Left kidney (tissue), 2 donors: Measurements from ENCODE around the gene HNRNPLL. TPM values are rescaled to one million over a fixed set of nuclear protein-coding genes. Genes with fewer than 3 reads are reported as not detected.
"Not testable (repeated sequence)": the region's sequence is repeated elsewhere in the genome, so short reads cannot be mapped to it uniquely, and the experiment has no call there.

Source experiments
- DNase-seq: peaks from one replicate; pipeline ENCODE4 v3.0.0-alpha.2; 2013
- polyA plus RNA-seq: library from polyadenylated mRNA; unstranded; fragments of 120-200 nt; gene quantifications from one replicate; pipeline ENCODE4 v1.2.1, GENCODE V29; 2013; ENCODE audit not compliant: insufficient read length

The HNRNPLL gene
- polyA plus RNA-seq, 1 donor = 78.5 TPM

GRCh38 chr2:38554973-38555595, 47.6 kb downstream of the HNRNPLL start:
- no peak for DNase-seq

GRCh38 chr2:38553554-38553953, 49.2 kb downstream of the HNRNPLL start:
- no peak for DNase-seq

- no peak for DNase-seq
Observed at GRCh38 chr2:38552259-38552658, 50.5 kb downstream of the HNRNPLL start.

GRCh38 chr2:38551746-38552145, 51.0 kb downstream of the HNRNPLL start:
- no peak for DNase-seq

DNA sequence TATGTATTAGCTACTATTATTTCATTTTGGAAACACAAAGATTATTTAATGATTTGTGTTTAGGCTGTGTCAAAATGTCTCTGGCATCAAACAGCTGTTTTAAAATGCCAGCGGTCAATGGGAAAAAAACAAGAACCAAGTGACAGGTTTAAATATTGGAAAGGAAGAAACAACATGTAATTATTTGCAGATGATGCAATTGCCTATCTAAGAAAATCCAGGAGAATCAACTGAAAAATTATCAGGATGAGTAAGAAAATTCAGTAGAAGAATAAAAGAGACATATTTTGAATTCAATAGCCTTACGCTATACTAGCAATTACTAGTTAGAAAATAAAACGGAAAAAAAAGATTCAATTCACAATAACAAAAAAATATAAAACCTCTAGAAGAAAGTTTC, 51.6 kb downstream of the HNRNPLL start:
- no peak for DNase-seq

DNA sequence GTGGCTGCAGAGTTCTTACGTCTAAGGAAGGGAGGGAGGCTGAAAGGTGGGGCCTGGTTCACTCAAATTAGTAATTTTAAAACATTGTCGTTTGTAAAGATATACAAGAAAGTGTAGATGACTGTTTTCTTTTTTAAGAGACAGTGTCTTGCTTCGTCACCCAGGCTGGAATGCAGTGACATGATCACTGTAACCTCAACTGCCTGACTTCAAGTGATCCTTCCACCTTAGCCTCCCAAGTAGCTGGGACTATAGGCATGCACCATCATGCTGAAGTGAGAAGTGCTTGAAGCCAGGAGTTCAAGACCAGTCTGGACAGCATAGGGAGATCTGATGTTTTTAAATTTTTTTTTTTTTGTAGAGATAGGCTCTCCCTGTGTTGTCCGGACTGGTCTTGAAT, 52.9 kb downstream of the HNRNPLL start:
- no peak for DNase-seq

DNA sequence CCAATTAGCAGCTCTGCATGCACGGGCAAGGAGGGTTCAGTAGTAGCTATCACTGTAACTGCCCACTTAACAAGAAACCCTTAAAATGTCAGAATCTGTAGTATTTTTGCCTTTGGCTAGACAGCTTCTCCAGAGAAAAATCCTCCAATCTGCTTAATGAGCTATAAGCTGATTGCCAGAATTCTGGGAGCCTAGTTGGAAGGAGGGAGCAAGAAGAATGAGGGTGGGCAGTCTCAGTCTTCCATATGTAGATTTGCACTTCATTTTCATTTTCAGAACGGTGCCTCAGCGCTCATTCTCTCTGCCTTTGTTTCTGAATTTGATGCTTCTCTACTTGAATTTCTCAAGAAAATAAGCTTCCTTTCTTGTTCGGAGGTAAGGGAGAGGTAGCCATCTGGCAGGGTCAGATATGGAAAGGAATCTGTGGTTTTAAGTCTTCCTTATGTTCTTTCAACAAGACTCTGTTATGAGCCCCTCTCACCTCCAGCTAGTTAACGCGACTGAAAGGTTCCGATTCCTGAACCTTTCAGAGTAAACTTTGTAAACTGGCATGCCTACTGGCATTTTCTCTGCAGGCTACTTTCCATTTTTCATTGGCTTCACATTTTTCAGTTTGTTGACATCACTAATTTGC, 53.5 kb downstream of the HNRNPLL start:
- DNase-seq = no peak

- no peak for DNase-seq
Observed at GRCh38 chr2:38547791-38548190, 54.9 kb downstream of the HNRNPLL start.

- DNase-seq = no peak
Observed at GRCh38 chr2:38546585-38546984, 56.1 kb downstream of the HNRNPLL start.

DNA sequence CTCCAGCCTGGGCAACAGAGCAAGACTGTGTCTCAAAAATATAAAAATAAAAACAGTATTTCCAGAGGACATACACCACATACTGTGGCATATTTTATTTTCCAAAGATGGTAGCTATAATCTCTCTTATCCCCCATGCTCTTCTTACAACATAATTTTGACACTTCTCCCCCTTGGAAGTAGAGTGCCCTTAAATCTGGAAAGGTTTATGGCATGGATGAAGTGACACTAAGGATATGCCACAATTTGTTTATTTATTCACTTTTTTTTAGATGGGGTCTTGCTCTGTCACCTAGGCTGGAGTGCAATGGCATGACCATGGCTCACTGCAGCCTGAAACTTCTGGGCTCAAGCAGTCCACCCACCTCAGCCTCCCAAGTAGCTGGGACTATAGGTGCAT, 56.7 kb downstream of the HNRNPLL start:
- no peak for DNase-seq

GRCh38 chr2:38542248-38542631, 60.5 kb downstream of the HNRNPLL start:
- DNase-seq = not testable (repeated sequence)

GRCh38 chr2:38540580-38541286, 62.0 kb downstream of the HNRNPLL start:
- no peak for DNase-seq

- DNase-seq = no peak
Observed at GRCh38 chr2:38539086-38539485, 63.6 kb downstream of the HNRNPLL start.

DNA sequence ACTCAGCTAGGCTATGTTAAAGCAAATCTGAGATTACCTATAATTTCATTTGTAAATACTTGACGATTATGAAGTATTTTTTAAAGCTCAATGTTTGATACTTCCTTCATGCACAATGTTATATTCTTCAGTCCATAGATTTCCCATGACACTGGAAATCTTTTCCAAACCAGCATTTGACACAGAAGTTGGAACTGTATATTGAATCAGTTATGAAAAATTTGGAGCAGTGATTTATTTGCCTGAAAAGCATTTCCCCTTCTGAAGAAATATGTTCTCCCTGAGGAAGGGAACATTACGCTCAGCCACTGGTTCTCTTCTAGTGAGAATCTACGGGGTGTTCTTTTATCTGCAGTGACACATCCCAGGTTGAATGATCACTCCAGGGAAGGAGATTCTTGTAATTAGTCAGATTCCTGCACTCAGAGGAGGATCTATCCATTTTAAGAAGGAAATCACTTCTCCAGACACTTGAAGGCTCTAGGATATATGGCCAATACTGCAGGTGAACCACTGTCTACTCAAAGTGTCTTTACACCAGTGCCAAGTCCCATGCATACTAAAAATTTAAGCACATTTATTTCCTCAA, 64.7 kb downstream of the HNRNPLL start:
- DNase-seq = no peak

DNA sequence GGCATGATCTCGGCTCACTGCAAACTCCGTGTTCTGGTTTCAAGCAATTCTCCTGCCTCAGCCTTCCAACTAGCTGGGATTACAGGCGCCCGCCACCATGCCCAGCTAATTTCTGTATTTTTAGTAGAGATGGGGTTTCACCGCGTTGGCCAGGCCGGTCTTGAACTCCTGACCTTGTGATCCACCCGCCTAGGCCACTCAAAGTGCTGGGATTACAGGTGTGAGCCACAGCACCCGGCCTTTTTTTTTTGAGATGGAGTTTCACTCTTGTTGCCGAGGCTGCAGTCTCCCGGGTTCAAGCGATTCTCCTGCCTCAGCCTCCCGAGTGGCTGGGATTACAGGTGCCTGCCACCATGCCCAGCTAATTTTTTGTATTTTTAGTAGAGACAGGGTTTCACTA, 65.4 kb downstream of the HNRNPLL start:
- DNase-seq = not testable (repeated sequence)

- DNase-seq = peak; percentile 81
Observed at GRCh38 chr2:38535744-38536506, 66.8 kb downstream of the HNRNPLL start.

DNA sequence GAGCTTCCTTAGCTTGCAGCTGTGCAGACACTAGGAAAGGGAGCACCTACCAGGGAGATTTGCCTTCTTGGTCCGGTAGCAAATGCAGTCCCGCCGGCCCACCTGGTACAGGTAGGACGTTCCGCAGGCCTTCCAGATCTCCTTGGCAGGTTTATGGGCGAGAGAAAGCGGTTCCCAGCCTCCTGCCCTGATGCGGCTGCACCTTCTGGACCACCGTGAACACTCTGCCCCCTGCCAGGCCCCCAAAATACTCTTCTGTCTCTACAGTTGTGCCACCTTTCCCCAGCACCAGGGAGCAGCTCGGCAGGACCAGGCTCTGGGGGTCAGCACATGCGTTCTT, 67.4 kb downstream of the HNRNPLL start:
- no peak for DNase-seq

- no peak for DNase-seq
Observed at GRCh38 chr2:38534746-38535403, 67.9 kb downstream of the HNRNPLL start.

DNA sequence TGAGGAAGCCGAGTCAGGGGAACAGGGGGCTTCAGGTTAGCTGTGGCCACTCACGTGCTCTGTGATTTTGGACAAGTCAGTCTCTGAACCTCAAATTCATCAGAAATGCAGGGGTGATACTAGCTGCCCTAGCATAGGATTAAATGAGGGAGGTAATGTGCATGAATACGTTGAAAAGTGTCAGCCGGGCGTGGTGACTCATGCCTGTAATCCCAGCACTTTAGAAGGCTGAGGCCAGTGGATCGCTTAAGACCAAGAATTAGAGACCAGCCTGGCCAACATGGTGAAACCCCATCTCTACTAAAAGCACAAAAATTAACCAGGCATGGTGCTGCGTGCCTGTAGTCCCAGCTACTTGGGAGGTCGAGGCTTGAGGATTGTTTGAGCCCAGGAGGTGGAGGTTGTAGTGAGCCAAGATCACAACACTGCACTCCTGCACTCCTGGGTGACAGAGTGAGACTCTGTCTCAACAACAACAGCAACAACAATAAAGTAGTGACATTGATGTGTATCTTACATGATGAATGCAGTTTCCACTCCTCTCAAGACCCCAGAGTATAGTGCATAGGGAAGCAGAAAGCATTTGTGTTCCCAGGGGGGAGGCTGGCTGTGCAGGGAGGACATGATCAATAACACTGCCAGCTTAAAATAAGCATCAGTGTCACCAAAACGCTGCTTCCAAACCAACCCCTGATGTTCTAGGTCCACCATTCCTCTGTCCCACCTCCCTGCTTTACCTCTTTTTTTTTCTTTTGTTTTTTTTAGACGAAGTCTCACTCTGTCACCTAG, 68.8 kb downstream of the HNRNPLL start:
- DNase-seq = no peak

DNA sequence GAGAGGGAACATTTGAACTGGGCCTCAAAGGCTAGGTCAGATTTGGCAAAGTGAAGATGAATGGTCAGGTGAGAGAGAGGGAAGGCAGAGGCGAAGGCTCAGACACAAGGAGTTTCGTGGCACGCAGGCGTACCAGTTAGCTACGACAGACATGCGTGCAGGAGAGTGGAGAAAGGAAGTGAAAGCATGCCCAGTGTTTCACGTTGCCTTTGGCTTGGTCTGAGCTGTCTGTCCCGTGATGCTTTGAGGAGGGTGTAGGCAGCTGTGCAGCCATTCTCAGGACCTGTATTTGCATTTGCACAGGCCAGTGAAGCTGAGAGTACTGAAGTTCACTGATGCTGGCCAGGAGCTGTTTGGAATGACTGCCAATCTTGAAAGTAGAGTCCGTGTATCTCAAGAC, 69.5 kb downstream of the HNRNPLL start:
- DNase-seq = no peak

- no peak for DNase-seq
Observed at GRCh38 chr2:38532366-38532765, 70.4 kb downstream of the HNRNPLL start.
